Keratinocyte (primary cell): ENCODE data around the gene FNDC7. TPM values are rescaled to one million over a fixed set of nuclear protein-coding genes. Genes with fewer than 3 reads are reported as not detected.
A peak's percentile ranks its signal among the peaks of the same experiment; 100 is the strongest.

Experiments
- DNase-seq: peaks from one replicate; pipeline ENCODE4 v3.0.0-alpha.2; 2011; ENCODE audit warnings: low read depth, missing footprints, low spot score
- FAIRE-seq: peaks from 2 replicates; lab custom pipeline; 2011; peaks lifted over from hg19 to GRCh38; lab: Jason Lieb, UNC
- H2AFZ ChIP-seq: 2 replicates; pipeline ENCODE4 v1.6.0; 2012; ENCODE audit warnings: low read length, control low read depth, inconsistent platforms; ENCODE audit not compliant: control insufficient read depth
- H3K27ac ChIP-seq: 2 replicates; pipeline ENCODE4 v1.5.1; 2011; ENCODE audit warnings: low read length; ENCODE audit not compliant: control insufficient read depth, insufficient read depth
- H3K27me3 ChIP-seq: 3 replicates; pipeline ENCODE4 v1.6.0; 2011; ENCODE audit warnings: low read length; ENCODE audit not compliant: control insufficient read depth, insufficient read depth; ENCODE audit errors: extremely low read depth
- H3K36me3 ChIP-seq, 2 experiments: 2 replicates in 1 of 2; 3 replicates in 1 of 2; pipeline ENCODE4 v1.5.1; 2011; ENCODE audit warnings: low read length in 2 of 2, mild to moderate bottlenecking in 1 of 2; ENCODE audit not compliant: control insufficient read depth in 2 of 2, insufficient read depth in 2 of 2; ENCODE audit errors: extremely low read depth in 1 of 2
- H3K4me1 ChIP-seq: 3 replicates; pipeline ENCODE4 v1.5.1; 2011; ENCODE audit warnings: low read length; ENCODE audit not compliant: control insufficient read depth, insufficient read depth; ENCODE audit errors: extremely low read depth
- H3K4me2 ChIP-seq: 3 replicates; pipeline ENCODE4 v1.6.0; 2011; ENCODE audit warnings: low read depth, low read length; ENCODE audit not compliant: control insufficient read depth, insufficient read depth; ENCODE audit errors: extremely low read depth
- H3K4me3 ChIP-seq, 3 experiments: fragments of 200-600 bp in 1 of 3; sonication (generic) in 1 of 3; 2 replicates in 2 of 3; 3 replicates in 1 of 3; pipeline ENCODE4 v1.5.1; 2011 to 2016; ENCODE audit warnings: low read length in 3 of 3, mild to moderate bottlenecking in 3 of 3, control low read depth in 2 of 3, inconsistent platforms in 1 of 3, low read depth in 1 of 3, mixed read lengths in 1 of 3, mixed run types in 1 of 3, moderate library complexity in 1 of 3; ENCODE audit not compliant: control insufficient read depth in 2 of 3, insufficient read depth in 2 of 3; ENCODE audit errors: extremely low read depth in 1 of 3
- H3K79me2 ChIP-seq: 2 replicates; pipeline ENCODE4 v1.6.0; 2012; ENCODE audit warnings: low read length; ENCODE audit not compliant: control insufficient read depth, insufficient read depth
- H3K9ac ChIP-seq: 3 replicates; pipeline ENCODE4 v1.6.0; 2011; ENCODE audit warnings: low read length; ENCODE audit not compliant: control insufficient read depth, insufficient read depth; ENCODE audit errors: extremely low read depth
- H3K9me1 ChIP-seq: 3 replicates; pipeline ENCODE4 v1.6.0; 2011; ENCODE audit warnings: low read length; ENCODE audit not compliant: control insufficient read depth, insufficient read depth; ENCODE audit errors: extremely low read depth
- H3K9me3 ChIP-seq: 2 replicates; pipeline ENCODE4 v1.5.1; 2012; ENCODE audit warnings: low read depth, low read length; ENCODE audit not compliant: control insufficient read depth
- H4K20me1 ChIP-seq: 3 replicates; pipeline ENCODE4 v1.6.0; 2011; ENCODE audit warnings: low read length; ENCODE audit not compliant: control insufficient read depth, insufficient read depth; ENCODE audit errors: extremely low read depth
- EZH2 ChIP-seq: IDR thresholded peaks from one replicate; pipeline ENCODE4 v1.6.1; 2012; ENCODE audit warnings: inconsistent platforms, mild to moderate bottlenecking, low read length, moderate library complexity
- dilution Hi-C: fragments of 300-500 bp; cut with MboI; formaldehyde crosslinking; loops from one replicate; pipeline ENCODE4 v1.7.0; 2020; ENCODE audit warnings: low sequenced_read_pairs; ENCODE audit not compliant: extremely low pct_ligation_motif_present
- polyA plus RNA-seq, 5 experiments: library from polyadenylated mRNA; depleted of rRNA in 3 of 5; stranded (reverse) in 3 of 5; stranded (forward) in 1 of 5; unstranded in 1 of 5; fragments of >200 nt; gene quantifications; 1 replicate in 1 of 5; 2 replicates in 3 of 5; 3 replicates in 1 of 5; pipeline versions ENCODE4 v1.2.1 to v1.2.3, GENCODE V29; 2011 to 2012; ENCODE audit warnings: missing spikeins in 2 of 5, low read depth in 1 of 5, low replicate concordance in 1 of 5
- TF ChIP-seq, protein P1 (sequence below), 3 experiments: IDR thresholded peaks in 1 of 3; conservative IDR thresholded peaks in 1 of 3; optimal IDR thresholded peaks in 1 of 3; 2 replicates in 2 of 3; 3 replicates in 1 of 3; pipeline versions ENCODE3 to v1.5.1; 2011; ENCODE audit warnings: low read length in 3 of 3, mild to moderate bottlenecking in 3 of 3, moderate library complexity in 2 of 3, control low read depth in 1 of 3, inconsistent platforms in 1 of 3; ENCODE audit not compliant: insufficient read depth in 2 of 3; ENCODE audit errors: extremely low read depth in 1 of 3

FNDC7 gene
- polyA plus RNA-seq, 1 donor (not counting 4 experiments of a cell fraction or from before 2014, with no cell fraction given), result 0.05 TPM

DNA sequence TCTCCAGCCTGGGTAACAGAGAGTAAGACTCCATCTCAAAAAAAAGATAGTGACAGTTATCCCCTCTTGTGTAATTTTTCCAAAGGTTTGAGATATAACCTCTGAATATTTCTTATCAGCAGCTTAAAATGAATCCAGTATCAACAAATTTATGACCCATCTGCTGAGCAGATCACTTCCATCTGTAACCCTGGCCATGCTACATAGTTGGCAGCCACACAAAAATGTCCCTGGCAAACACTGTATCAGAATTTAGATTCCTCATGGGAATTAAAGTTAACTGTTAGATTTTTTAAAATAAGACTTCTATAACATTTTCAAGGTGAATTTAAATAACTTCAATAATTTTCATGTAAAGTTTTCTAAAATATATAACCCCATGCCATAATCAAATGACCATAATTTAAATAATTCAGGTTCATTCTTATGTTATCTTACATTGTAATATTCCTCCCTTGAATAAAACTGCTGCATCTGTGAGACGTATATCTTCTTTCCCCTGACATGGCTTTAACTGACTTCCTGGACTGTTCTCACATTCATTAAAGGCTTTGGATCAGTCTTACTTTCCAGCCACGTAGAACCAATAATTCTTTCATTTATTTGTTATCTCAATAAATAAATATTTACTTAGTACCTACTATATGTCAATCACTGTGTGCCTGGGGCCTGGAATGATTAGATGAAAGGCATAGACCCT, 25.9 kb upstream of the FNDC7 start:
- Histone ChIP-seq H2AFZ (no peak overlapping the region), H3K36me3 (no peaks in the 10 kb centered on the region), H3K9me3 (no peaks in the 10 kb centered on the region), H4K20me1 (no peaks in the 10 kb centered on the region), H3K4me1 (peaks cover 7% of the 10 kb centered on the region), H3K79me2 (peaks cover 9% of the 10 kb centered on the region), H3K9ac (no peak overlapping the region), H3K27ac (no peak overlapping the region), H3K9me1 (no peaks in the 10 kb centered on the region), H3K27me3 (no peaks in the 10 kb centered on the region), H3K4me2 (no peak overlapping the region), H3K4me3 (no peak overlapping the region)
- TF ChIP-seq EZH2, result no peak
- TF ChIP-seq, protein P1, sequence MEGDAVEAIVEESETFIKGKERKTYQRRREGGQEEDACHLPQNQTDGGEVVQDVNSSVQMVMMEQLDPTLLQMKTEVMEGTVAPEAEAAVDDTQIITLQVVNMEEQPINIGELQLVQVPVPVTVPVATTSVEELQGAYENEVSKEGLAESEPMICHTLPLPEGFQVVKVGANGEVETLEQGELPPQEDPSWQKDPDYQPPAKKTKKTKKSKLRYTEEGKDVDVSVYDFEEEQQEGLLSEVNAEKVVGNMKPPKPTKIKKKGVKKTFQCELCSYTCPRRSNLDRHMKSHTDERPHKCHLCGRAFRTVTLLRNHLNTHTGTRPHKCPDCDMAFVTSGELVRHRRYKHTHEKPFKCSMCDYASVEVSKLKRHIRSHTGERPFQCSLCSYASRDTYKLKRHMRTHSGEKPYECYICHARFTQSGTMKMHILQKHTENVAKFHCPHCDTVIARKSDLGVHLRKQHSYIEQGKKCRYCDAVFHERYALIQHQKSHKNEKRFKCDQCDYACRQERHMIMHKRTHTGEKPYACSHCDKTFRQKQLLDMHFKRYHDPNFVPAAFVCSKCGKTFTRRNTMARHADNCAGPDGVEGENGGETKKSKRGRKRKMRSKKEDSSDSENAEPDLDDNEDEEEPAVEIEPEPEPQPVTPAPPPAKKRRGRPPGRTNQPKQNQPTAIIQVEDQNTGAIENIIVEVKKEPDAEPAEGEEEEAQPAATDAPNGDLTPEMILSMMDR (optimal IDR thresholded peaks at IDR 0.05 in 1 of 3, IDR thresholded peaks at IDR 0.05 in 1 of 3, conservative IDR thresholded peaks at IDR 0.05 in 1 of 3; ENCODE audit: extremely low read depth in 1 of 3, insufficient read depth in 2 of 3, low read length in 3 of 3), result no peak
- FAIRE-seq (no peak), DNase-seq (no peak)
- dilution Hi-C loops, result no loop called here

DNA sequence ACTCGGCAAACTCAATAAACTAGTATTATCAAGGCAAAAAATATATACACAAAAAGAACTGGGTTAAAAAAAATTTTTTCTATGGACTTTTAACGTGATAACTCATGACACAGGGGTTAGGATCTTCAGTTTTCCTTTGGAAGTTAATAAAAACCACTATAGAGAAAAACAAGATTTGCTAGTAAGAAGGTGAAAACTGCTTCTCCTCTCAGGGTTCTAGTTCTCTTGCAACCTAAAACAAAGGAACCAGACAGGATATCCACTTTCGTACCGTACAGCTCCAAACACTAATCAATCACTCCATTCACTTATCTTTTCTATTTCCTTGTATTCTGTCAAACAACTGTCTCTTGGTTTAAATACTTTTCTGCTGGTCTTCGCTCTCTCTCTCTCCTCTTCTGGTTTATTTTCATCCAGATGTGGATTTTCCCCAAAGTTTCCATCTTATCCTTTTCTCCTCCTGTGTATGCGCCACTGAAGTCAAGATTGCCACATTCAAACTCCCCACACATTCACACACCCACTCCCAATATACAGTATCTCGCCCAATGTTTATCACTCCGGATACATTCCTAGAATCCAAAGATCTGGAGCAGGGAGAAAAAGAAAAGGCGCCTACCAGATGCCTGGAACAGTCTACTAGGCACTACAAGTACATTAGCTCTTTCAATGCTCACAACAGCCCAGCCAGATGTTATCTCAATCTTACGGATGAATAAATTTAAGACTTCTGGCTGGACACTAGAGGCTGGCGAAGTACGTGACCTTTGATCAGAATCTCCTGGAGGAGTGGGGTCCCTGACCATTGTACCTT, 21.4 kb upstream of the FNDC7 start:
- Histone ChIP-seq H3K27me3 (no peaks in the 10 kb centered on the region), H3K4me1 (peaks cover 18% of the 10 kb centered on the region), H3K9me3 (no peaks in the 10 kb centered on the region), H3K27ac (peak overlapping the region; percentile 81), H3K36me3 (peaks cover 0 to 9% of the 10 kb centered on the region in 2 experiments), H3K9ac (peak overlapping the region; percentile 89), H3K9me1 (no peaks in the 10 kb centered on the region), H2AFZ (peak overlapping the region; percentile 98), H3K4me3 (peak overlapping the region; percentile 88 to 100 (median 95)), H4K20me1 (peaks cover 13% of the 10 kb centered on the region), H3K79me2 (peaks cover 52% of the 10 kb centered on the region), H3K4me2 (peak overlapping the region; percentile 91)
- dilution Hi-C loops, result no loop called here
- DNase-seq (no peak), FAIRE-seq (no peak)
- TF ChIP-seq, protein P1 (optimal IDR thresholded peaks at IDR 0.05 in 1 of 3, IDR thresholded peaks at IDR 0.05 in 1 of 3, conservative IDR thresholded peaks at IDR 0.05 in 1 of 3; ENCODE audit: extremely low read depth in 1 of 3, insufficient read depth in 2 of 3, low read length in 3 of 3), result no peak
- no peak for TF ChIP-seq EZH2
